Head of caudate nucleus (tissue), 42 donors: ENCODE measurements around the gene CCSER1.

ENCODE experiments used
- DNase-seq, 42 donors: peaks; one replicate each; pipeline versions ENCODE4 v3.0.0 to v3.0.0-alpha.2; 2020 to 2021; ENCODE audit warnings: mixed read lengths in 7 of 42
- intact Hi-C: fragments of 100-400 bp; cut with DNase I; formaldehyde crosslinking; loops from one replicate; pipeline ENCODE4 v1.15.0; 2022

The CCSER1 gene

GRCh38 chr4:90185416-90185815 lies 58.2 kb downstream of the CCSER1 start:
- no peak for DNase-seq
- intact Hi-C loops = no loop called here

GRCh38 chr4:90186229-90186628 lies 59.0 kb downstream of the CCSER1 start:
- intact Hi-C loops = no loop called here
- no peak for DNase-seq

GRCh38 chr4:90187148-90187884 lies 60.1 kb downstream of the CCSER1 start:
- intact Hi-C loops = no loop called here

GRCh38 chr4:90189178-90189577 lies 62.0 kb downstream of the CCSER1 start:
- no peak for DNase-seq
- intact Hi-C loops = no loop called here

More at GRCh38 chr4:90187148-90187884, 60.1 kb downstream of the CCSER1 start:
- DNase-seq = no peak

- DNase-seq = no peak
- intact Hi-C loops = no loop called here
Measured at GRCh38 chr4:90189946-90190345, 62.8 kb downstream of the CCSER1 start.

- DNase-seq = no peak
- intact Hi-C loops = no loop called here
Measured at GRCh38 chr4:90190525-90190924, 63.3 kb downstream of the CCSER1 start.

- intact Hi-C loops = no loop called here
Measured at GRCh38 chr4:90198086-90198847, 71.1 kb downstream of the CCSER1 start.

GRCh38 chr4:90207887-90208454 lies 80.8 kb downstream of the CCSER1 start:
- peak in 1 of 42 donors; percentile 3 for DNase-seq
- intact Hi-C loops = no loop called here

More at GRCh38 chr4:90198086-90198847, 71.1 kb downstream of the CCSER1 start:
- no peak for DNase-seq

GRCh38 chr4:90209922-90210321 lies 82.7 kb downstream of the CCSER1 start:
- intact Hi-C loops = no loop called here
- DNase-seq = no peak

GRCh38 chr4:90211174-90211573 lies 84.0 kb downstream of the CCSER1 start:
- DNase-seq = no peak
- intact Hi-C loops = no loop called here

- DNase-seq = no peak
- intact Hi-C loops = no loop called here
Measured at GRCh38 chr4:90215286-90215685, 88.1 kb downstream of the CCSER1 start.

- intact Hi-C loops = no loop called here
- DNase-seq = no peak
Measured at GRCh38 chr4:90219822-90220221, 92.6 kb downstream of the CCSER1 start.

GRCh38 chr4:90220459-90220858 lies 93.3 kb downstream of the CCSER1 start:
- no peak for DNase-seq
- intact Hi-C loops = no loop called here

- intact Hi-C loops = no loop called here
- DNase-seq = no peak
Measured at GRCh38 chr4:90226734-90227133, 99.5 kb downstream of the CCSER1 start.

- no peak for DNase-seq
- intact Hi-C loops = no loop called here
Measured at GRCh38 chr4:90227177-90227576, 100.0 kb downstream of the CCSER1 start.

GRCh38 chr4:90234916-90235547 lies 107.8 kb downstream of the CCSER1 start:
- intact Hi-C loops = no loop called here
- DNase-seq = peak in 41 of 42 donors; percentile 1 to 72 (median 33)

GRCh38 chr4:90237751-90238530 lies 110.7 kb downstream of the CCSER1 start:
- intact Hi-C loops = no loop called here
- no peak for DNase-seq

GRCh38 chr4:90240333-90240732 lies 113.1 kb downstream of the CCSER1 start:
- DNase-seq = no peak
- intact Hi-C loops = no loop called here

- no peak for DNase-seq
- intact Hi-C loops = no loop called here
Measured at GRCh38 chr4:90241008-90241407, 113.8 kb downstream of the CCSER1 start.
